Right atrium auricular region (tissue), 2 donors: ENCODE measurements around the gene EPB41. TPM values are rescaled to one million over a fixed set of nuclear protein-coding genes. Genes with fewer than 3 reads are reported as not detected.
A peak's percentile ranks its signal among the peaks of the same experiment; 100 is the strongest.

Experiments used
- DNase-seq: peaks from one replicate; pipeline ENCODE4 v3.0.0-alpha.2; 2019; ENCODE audit warnings: low spot score
- H3K27ac ChIP-seq, 2 donors: fragments of 200-600 bp; sonication (generic); 1 replicate in 1 of 2; 2 replicates in 1 of 2; pipeline ENCODE4 v1.5.1; 2016 to 2019
- H3K27me3 ChIP-seq, 2 donors: fragments of 200-600 bp; sonication (generic); one replicate each; pipeline versions ENCODE4 v1.5.1 to v1.6.0; 2017 to 2019
- H3K36me3 ChIP-seq: fragments of 200-600 bp; sonication (generic); one replicate; pipeline ENCODE4 v1.5.1; 2016
- H3K4me1 ChIP-seq, 2 donors: fragments of 200-600 bp; sonication (generic); one replicate each; pipeline versions ENCODE4 v1.5.1 to v1.6.0; 2017 to 2019
- H3K4me3 ChIP-seq, 2 donors: fragments of 200-600 bp; sonication (generic); 1 replicate in 1 of 2; 2 replicates in 1 of 2; pipeline ENCODE4 v1.5.1; 2017 to 2019; ENCODE audit warnings: mild to moderate bottlenecking in 1 of 2, moderate library complexity in 1 of 2
- H3K9me3 ChIP-seq, 2 donors: fragments of 200-600 bp; sonication (generic); one replicate each; pipeline ENCODE4 v1.5.1; 2019
- total RNA-seq, 2 donors: library from RNA; depleted of rRNA; stranded (reverse); fragments of >200 nt; gene quantifications; one replicate each; pipeline ENCODE4 v1.1.0, GENCODE V29; 2016
- TF ChIP-seq, protein P1 (sequence below), 2 donors: fragments of 200-600 bp; sonication (generic); IDR thresholded peaks; one replicate each; pipeline ENCODE4 v1.5.1; 2019; ENCODE audit warnings: antibody characterized with exemption in 2 of 2

Gene EPB41
- total RNA-seq, 2 donors from 2014 or later = 19.1 to 25.4 TPM

DNA sequence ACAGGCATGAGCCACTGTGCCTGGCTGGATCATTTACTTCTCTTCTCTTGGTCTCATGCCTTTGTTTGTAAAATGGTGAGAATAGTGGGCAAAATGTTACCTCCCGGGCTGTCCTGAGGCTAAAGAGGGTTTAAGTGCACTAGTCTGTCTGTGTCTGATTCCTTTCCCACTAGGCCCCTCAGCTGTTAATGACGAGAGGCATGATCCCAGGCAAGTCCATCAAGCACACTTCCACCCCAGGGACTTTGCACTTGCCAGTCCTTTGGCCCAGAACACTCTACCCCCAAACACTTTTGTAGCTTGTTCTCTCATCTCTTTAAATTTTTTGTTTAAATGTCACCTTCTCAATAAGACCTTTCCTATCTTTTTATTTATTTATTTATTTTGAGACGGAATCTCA is 13.8 kb upstream of the EPB41 start:
- Histone ChIP-seq H3K9me3 (peaks cover 0 to 4% of the 10 kb centered on the region in 2 donors), H3K4me1 (peaks cover 0 to 14% of the 10 kb centered on the region in 2 donors), H3K27ac (no peak overlapping the region), H3K36me3 (no peaks in the 10 kb centered on the region), H3K4me3 (no peak overlapping the region), H3K27me3 (no peaks in the 10 kb centered on the region)
- TF ChIP-seq, protein P1, sequence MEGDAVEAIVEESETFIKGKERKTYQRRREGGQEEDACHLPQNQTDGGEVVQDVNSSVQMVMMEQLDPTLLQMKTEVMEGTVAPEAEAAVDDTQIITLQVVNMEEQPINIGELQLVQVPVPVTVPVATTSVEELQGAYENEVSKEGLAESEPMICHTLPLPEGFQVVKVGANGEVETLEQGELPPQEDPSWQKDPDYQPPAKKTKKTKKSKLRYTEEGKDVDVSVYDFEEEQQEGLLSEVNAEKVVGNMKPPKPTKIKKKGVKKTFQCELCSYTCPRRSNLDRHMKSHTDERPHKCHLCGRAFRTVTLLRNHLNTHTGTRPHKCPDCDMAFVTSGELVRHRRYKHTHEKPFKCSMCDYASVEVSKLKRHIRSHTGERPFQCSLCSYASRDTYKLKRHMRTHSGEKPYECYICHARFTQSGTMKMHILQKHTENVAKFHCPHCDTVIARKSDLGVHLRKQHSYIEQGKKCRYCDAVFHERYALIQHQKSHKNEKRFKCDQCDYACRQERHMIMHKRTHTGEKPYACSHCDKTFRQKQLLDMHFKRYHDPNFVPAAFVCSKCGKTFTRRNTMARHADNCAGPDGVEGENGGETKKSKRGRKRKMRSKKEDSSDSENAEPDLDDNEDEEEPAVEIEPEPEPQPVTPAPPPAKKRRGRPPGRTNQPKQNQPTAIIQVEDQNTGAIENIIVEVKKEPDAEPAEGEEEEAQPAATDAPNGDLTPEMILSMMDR (IDR thresholded peaks at IDR 0.05) = no peak
- DNase-seq = no peak

DNA sequence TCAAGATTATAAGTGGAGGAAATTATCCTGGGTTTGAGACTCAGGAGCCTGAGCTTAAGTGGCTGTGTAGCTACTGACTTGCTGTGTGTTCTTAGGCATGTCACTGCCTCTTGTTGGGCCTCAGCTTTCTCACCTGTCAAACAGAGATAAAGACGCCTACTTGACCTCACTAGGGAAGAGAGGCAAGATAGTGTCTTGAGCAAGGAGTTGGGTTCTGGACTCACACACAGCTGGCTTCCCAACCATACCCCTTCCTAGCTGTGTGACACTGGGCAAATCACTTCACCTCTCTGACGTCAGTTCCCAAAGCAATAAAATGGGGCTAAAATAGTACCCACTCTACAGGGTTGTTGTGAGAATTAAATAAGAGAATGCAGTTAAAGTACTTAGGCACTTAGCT is 11.6 kb upstream of the EPB41 start:
- H3K9me3 ChIP-seq = peaks cover 0 to 4% of the 10 kb centered on the region in 2 donors
- no peak overlapping the region for H3K27ac ChIP-seq
- no peaks in the 10 kb centered on the region for H3K36me3 ChIP-seq
- H3K4me1 ChIP-seq = peaks cover 0 to 14% of the 10 kb centered on the region in 2 donors
- H3K27me3 ChIP-seq = no peaks in the 10 kb centered on the region
- no peak for DNase-seq
- H3K4me3 ChIP-seq = no peak overlapping the region
- TF ChIP-seq, protein P1 (IDR thresholded peaks at IDR 0.05) = no peak

DNA sequence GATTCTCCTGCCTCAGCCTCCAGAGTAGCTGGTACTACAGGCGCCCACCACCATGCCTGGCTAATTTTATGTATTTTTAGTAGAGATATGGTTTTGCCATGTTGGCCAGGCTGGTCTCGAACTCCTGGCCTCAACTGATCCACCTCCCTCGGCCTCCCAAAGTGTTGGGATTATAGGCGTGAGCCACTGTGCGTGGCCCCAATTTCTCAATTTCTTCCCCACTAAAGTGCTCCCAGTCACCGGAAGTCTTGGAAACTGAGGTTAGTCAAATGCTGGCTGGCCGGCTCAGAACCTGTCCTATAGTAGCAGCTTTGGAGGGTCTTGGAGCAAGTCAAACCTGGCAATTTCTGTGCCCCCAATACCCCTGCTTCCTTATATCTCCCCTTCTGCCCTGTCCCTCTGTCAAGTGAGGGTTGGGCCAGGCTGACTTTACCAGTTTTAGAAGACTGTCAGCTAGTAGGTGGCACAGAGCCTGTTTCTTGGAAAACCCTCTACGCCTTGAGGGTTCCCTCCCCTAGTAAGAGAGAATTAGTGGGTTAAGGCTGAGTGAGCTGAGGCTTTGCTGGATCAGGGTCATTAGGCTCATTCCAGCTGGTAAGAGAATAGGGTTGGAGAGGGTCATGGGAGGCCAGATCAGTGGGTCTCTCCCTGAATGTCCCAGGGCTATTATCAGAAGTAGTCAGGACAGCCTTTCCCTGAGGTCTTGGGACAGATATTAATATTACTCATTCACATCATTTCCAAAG is 8.3 kb upstream of the EPB41 start:
- H3K27me3 ChIP-seq = no peaks in the 10 kb centered on the region
- H3K9me3 ChIP-seq = peaks cover 0 to 4% of the 10 kb centered on the region in 2 donors
- no peaks in the 10 kb centered on the region for H3K4me1 ChIP-seq
- TF ChIP-seq, protein P1 (IDR thresholded peaks at IDR 0.05) = no peak
- no peaks in the 10 kb centered on the region for H3K36me3 ChIP-seq
- DNase-seq = no peak
- no peak overlapping the region for H3K4me3 ChIP-seq
- no peak overlapping the region for H3K27ac ChIP-seq

DNA sequence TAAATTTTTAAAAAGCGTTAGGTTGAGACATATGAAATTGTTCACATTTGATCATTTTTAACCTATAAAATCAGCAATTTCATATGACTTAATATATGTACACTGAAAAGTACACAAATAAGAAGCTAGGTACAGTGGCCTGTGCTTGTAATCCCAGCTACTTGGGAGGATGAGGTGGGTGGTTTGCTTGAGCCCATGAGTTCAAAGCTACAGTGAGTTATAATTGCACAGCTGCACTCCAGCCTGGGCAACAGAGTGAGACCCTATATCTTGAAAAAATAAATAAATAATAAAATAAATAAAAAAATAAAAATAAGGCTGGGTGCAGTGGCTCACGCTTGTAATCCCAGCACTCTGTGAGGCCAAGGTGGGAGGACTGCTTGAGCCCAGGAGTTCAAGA is 5.2 kb upstream of the EPB41 start:
- TF ChIP-seq, protein P1 (IDR thresholded peaks at IDR 0.05) = no peak
- no peaks in the 10 kb centered on the region for H3K27me3 ChIP-seq
- peaks cover 0 to 5% of the 10 kb centered on the region in 2 donors for H3K4me1 ChIP-seq
- H3K27ac ChIP-seq = no peak overlapping the region
- no peak overlapping the region for H3K4me3 ChIP-seq
- peak; percentile 23 for DNase-seq
- H3K9me3 ChIP-seq = peaks cover 0 to 4% of the 10 kb centered on the region in 2 donors
- no peaks in the 10 kb centered on the region for H3K36me3 ChIP-seq

DNA sequence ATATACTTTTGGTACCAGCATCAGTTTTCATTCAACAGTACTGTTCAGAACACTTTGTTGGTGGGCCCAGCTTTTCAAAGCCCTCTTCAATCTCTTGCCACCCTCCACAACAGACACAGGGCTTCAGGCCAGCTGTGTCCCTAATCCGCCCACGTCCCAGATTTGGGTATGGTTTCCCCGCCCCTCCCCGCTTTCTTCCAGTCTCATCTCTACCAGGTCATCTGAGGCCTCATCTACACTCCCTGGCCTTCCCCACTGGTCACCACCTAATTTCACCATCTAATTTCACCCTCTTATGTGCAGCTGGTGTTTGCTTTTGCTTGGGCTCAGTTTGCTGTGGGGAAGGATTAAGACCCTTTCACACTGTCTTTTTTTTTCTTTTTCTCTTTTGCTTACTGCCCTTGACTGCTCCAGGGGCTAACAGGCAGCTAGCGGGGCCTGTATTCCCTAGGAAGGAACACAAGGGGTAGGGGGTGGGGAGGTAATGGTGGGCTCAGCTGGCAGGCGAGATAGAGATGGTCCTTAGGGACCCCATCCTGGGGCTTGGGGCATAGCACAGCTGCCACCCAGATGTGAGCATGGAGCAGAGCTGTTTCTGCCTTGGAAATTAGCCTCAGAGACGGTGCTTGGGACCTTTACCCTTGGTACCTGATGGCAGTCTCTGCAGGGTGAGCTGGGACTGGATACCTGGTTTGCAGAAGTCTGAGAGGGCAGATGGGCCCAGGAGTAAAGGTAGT is 3.8 kb upstream of the EPB41 start:
- peaks cover 0 to 12% of the 10 kb centered on the region in 2 donors for H3K4me1 ChIP-seq
- H3K27ac ChIP-seq = no peak overlapping the region
- TF ChIP-seq, protein P1 (IDR thresholded peaks at IDR 0.05) = no peak
- no peaks in the 10 kb centered on the region for H3K9me3 ChIP-seq
- no peaks in the 10 kb centered on the region for H3K27me3 ChIP-seq
- H3K4me3 ChIP-seq = no peak overlapping the region
- peak; percentile 43 for DNase-seq
- no peaks in the 10 kb centered on the region for H3K36me3 ChIP-seq
